CD4-positive, alpha-beta T cell treated with Interleukin-4 for 1 hour (primary cell): ENCODE results near the gene ZNF277.
"Not testable (repeated sequence)": the region's sequence is repeated elsewhere in the genome, so short reads cannot be mapped to it uniquely, and the experiment has no call there.

Experiments
- DNase-seq, 2 donors: peaks; one replicate each; pipeline ENCODE4 v3.0.0-alpha.2; 2020 to 2022

ZNF277 gene

DNA sequence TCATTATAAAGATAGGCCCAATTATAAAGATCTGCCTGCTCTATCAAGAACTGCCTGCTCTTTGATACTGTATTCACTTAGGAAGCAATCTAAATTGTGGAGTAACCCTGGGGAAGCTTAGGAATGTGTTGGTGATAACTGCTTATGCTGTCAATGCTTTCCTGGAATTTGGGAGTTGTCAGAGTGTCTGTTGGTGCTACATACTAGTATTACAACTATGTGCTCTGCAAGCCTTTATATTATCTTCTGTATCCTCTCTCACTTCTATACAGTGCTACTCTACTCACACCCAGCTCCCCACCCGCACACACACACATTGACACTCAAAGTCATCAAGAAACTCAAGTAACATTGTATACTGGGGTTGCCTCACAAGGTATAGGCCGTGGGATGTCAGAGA is 6.1 kb downstream of the ZNF277 start:
- no peak for DNase-seq

DNA sequence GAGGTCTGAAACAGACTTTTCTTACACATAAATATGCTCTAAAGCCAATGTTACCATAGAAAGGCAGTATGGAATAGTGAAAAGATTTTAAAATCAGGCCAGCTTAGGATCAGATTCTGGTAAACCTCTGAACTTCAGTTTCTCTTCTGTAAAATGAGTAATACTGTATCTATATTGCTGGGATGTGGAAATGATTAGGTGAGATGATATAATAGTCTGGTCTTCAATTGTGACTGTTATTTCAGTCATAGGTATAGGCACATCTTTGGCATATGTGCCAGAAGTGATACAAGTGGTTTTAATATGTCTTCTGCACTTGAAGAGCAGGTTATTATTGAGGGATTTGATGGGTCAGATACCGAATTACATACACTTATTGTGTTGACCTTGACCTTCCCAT is 7.2 kb downstream of the ZNF277 start:
- no peak for DNase-seq

DNA sequence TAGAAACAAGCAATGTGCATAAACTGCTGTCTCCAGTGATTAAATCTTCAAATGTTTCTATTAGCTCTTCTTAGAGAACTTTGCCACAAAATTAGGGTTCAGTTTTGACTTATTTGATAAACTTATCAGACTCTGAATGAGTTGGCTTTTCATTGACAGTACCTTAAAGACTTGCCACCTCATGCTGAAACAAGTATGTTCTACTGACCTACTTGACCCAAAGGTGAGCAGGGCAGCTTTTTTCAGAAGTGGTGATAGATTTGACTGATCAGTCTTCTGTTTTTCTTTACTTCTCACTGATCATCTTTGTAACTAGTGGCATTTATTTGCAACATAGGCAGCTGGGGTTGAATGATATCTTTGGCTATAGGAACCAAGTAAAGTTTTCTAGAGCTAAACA is 7.8 kb downstream of the ZNF277 start:
- no peak for DNase-seq

DNA sequence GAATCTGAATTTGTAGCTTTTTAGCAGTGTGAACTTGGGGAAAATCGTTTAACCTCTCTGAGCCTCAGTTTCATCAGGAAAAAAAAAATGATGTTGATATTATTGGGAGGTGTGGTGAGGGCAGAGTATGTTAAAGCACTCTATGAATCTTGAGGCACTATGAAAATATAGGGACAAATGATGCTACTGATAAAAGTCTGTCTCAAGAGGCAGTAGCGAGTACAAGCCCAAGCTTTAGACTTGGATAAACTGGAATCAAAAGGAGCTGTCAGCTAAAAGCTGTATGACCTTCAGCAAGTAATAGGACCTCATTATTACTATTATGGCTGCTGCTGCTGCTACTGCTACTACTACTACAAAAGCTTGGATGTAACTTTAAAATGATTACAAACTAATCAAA is 8.4 kb downstream of the ZNF277 start:
- DNase-seq, result no peak

DNA sequence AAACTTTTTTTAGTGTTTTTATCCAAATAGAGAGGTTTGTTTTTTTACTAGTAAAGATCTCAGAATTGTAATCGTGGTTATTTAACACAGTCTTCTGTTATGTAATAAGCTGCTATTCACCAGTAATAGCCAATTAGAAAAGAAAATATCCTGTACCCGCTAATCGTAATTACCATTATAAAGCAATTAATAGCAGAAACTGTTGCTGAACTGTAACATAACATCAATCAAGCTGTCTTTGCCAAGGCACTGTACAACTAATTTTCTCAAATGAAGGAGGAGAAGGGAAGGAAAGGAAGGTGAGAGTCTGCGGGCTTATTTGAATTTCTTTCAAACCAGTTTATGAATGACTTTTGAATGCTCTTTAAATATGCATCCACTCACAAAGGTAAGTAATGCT is 9.3 kb downstream of the ZNF277 start:
- DNase-seq, result no peak

DNA sequence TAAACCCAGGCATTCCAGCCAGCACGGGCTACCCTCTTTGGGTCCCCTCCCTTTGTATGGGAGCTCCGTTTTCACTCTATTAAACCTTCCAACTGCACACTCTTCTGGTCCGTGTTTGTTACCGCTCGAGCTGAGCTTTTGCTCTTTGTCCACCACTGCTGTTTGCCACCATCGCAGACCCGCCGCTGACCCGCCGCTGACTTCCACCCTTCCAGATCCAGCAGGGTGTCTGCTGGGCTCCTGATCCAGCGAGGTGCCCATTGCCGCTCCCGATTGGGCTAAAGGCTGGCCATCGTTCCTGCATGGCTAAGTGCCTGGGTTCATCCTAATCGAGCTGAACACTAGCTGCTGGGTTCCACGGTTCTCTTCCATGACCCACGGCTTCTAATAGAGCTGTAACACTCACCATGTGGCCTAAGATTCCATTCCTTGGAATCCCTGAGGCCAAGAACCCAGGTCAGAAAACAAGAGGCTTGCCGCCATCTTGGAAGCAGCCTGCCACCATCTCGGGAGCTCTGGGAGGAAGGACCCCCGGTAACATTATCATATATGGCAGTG is 14.5 kb downstream of the ZNF277 start:
- DNase-seq, result no peak

DNA sequence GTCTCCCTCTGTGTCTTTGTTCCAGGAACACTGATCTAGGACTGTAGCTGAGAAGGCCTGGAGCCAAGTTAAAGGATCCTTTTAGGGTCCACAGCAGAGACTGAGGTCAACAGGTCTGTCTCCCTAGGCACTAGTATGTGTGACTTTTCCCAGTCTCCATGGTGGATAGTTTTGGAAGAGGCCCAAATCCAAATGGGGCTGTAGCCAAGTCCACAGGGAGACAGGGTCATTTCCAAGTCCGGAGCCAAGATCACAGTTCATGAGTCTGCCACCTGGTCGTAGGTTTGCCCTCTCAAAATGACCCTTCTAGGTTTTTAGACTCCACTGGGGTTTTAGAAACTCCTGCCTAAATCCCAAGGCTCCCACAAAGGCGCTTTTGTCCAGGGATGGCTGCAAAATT is 16.8 kb downstream of the ZNF277 start:
- DNase-seq, result no peak

DNA sequence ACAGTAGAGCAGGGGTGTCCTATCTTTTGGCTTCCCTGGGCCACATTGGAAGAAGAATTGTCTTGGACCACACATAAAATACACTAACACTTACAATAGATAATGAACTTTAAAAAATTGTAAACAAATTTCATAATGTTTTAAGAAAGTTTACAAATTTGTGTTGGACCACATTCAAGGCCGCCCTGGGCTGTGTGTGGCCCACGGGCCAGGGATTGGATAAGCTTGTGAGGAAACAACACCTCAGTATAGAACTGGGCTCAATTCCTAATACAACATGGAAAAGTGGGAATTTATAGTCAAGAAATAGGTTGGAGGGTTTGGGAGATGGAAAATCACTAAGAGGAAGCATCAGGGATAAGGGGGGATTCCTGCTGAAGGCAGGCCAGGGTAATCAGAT is 17.7 kb downstream of the ZNF277 start:
- DNase-seq, result no peak

DNA sequence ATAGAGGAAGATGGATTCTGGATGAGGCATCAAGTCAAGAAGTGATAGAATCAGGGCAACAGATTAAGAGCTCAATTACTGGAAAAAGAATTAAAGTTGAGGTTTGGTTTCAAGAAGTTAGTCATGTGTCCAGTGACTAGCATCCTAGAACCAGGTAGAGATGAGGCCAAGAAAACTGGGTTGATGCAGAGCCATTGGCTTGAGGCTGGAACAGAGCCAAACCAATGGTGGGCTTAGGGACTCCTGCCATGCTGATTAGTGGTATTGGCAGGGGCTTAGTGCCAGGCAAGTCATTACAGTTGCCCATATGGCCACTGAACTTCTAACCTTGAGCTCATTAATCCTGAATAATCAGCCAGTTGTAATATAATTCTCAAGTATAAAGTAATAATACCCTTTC is 18.5 kb downstream of the ZNF277 start:
- no peak for DNase-seq

DNA sequence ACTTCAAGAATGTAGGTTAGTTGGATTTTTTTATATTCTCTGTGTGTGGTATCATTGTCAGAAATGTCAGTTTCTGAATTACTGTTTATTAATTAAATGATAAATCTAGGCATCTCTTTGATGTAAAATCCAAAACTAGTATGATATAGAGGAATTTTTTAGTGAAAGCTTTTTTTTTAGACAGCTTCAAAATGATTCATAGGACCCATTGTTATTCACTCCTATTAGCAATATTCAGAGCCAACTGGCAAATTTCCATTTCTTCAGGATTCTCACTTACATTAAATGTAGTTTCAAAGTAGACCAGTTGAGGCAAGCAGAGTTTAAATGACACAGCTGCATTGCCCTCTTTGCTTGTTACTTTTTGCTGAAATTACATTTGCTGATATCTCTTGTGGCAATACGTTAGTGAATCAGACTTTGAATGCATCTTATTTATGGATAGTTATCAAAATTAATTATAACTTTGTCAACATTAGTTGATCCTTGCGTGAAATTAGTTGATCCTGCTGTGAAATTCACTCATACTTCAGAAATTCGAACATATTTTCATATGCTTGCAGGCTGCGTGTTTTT is 20.3 kb downstream of the ZNF277 start:
- DNase-seq, result no peak

DNA sequence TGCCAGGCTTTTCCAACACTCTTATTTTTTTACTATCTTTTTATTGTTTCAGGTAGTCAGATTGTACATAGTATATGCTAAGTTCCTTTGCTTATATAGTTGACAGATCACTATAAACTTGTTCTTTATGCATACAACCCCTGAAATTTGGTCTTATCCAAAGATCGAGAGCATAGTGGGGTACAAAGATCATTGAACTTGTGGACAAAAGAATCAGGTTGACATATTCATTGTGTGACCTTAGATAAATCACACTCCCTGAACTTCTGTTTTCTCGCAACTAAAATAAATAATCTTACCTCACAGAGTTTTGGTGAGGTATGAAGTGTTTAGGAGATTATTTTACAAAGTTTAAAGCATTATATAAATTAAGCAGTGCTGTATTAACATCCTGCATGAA is 22.1 kb downstream of the ZNF277 start:
- no peak for DNase-seq

DNA sequence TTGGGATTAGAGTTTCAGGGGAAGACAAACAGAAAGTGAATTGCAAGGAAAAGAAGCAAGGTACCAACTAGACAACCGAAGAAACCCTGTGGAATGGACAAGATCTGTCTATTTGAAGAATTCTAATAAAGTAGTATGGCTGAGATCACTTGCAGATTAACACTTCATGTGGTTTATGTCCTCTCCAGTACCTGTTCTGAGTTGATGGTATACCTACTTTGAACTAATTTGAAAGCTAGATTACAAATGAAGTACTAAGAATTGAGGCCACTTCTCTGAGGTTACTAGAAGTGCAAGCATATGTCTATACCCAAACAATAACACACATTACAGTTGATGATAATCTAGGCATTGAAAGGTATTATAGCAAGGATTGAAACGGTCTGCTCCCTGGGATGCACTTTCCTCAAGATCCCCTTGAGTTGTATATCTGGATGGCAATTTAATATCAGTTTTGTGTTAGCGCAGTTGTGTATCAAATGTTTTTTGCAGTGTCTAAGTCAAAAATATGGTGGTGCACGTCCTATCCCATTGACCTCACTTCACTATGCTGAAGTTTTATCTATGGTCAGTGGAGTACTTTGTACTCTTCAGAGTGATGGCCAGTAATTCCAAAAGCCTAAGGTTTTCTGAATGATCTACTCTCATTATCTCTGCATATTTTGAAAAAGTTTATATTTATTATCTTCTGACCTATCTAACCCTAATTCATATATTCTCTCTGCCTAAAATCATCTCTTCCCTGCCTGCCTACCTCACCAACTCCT is 25.9 kb downstream of the ZNF277 start:
- no peak for DNase-seq

DNA sequence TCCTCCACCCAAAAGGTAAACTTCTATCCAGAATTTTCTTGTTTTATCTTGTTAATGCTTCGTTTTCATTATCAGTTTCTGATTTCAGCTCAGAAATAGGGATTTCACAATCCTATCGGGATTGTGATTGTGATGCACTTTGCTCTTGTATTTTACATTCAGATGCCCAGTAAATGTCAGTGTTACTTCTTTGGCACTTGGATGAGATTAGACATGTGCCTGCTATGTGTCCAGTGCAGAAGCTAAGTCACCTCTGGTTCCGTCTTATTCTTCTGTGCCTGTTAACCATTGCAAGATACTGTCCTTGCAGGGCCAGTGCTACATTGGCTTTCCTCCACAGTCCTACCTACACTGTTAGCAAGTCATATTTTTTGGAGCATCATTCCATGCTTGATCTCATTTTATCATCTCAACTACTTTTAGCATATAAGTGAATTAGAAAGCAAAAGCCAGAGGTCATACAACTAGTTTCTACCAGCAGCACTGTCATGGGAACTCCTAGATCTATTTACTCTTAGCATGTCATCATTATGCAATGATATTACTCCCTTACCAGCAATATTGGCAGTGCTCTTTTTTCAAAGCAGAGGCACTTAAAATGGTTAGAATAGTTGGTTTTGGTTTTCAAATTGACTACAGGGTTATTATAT is 26.7 kb downstream of the ZNF277 start:
- no peak for DNase-seq

DNA sequence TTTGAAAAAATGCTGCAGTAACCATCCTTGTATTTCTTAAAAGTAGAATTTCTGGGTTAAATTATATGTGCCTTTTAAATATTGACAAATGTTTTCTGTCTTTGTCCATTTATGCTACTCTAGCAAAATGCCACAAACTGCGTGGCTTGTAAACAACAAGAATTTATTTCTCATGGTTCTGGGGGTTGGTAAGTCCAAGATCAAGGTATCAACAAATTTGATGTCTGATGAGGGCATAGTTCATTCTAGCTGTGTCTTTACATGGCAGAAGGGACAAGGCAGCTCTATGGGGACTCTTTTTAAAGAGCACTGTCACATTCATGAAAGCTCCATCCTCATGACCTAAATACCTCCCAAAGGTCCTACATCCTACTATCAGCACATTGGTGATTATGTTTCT is 27.7 kb downstream of the ZNF277 start:
- DNase-seq, result no peak

DNA sequence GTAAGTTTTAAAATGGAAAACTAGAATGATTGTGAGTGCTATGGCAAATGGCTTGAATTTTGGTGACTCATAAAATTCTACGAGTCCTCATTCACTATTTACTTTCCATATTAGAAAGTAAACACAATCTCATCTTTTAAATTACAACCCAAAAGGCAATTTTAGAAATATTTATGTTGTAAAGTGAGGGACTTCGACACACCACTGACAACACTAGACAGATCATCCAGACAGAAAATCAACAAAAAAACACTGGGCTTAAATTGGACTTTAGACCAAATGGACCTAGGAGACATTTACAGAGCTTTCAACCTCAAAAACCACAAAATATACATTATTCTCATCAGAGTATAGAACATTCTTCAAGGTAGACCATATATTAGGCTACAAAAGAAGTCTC is 30.1 kb downstream of the ZNF277 start:
- DNase-seq, result no peak

DNA sequence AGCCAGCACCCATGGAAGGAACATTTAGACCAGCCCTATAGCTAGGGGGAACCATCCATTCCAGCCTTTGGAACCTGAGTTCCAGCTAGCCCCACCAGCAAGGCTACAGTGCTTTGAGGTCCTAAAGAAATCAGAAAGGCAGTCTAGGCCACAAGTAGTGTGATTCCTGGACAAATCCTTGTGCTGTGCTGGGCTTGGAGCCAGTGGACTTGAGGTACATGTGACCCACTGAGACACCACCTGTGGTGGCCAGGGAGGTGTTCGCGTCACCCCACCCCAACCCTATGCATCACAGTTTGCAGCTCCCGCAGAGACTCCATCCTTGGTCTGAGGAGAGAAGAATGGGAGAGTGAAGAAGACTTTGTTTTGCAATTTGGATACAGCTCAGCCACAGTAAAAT is 31.8 kb downstream of the ZNF277 start:
- DNase-seq, result no peak

DNA sequence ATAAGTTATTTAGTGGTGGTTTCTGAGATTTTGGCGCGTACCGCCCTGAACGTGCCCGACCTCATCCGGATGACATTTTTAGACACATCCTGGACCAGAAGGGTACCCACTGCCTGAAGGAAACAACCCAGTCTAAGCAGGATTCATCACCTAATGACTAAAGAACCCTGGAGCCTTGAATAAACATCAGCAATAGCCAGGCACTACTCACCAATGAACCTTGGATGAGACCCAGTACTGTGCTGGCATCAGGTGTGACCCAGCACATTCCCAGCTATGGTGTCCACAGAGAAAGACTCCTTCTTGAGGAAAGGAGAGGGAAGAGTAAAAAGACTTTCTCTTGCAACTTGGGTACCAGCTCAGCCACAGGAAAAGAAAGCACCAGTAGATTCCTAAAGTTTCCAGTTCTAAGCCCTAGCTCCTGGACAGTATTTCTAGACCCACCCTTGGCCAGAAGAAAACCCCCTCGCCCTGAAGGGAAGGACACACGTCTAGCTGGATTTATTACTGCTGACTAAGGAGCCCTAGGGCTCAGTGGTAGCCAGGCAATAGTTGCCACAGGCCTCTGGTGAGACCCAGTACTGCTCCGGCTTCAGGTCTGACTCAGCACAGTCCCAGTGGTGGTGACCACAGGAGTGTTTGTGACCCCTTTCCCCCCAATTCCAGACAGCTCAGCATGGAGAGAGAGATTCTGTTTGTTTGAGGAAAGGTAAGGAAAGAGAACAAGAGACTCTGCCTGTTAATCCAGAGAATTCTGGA is 32.5 kb downstream of the ZNF277 start:
- no peak for DNase-seq

DNA sequence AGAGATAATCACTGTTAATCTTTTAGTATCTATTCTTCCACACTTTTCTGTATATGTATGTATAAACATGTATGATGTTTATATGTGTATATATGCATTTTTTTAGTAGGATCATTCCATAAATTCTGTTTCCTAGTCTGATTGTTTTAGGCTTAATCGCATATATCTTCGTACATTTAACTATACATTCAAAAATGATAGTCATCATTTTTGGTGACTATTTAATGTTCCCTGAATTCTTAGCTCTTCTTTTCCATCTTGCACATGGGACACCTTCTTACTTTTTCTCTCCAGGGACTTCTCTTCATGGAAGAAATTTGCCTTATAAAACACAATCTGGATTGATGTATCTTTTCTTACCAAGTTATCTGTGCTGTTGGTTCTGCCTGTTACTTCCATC is 42.1 kb downstream of the ZNF277 start:
- no peak for DNase-seq

DNA sequence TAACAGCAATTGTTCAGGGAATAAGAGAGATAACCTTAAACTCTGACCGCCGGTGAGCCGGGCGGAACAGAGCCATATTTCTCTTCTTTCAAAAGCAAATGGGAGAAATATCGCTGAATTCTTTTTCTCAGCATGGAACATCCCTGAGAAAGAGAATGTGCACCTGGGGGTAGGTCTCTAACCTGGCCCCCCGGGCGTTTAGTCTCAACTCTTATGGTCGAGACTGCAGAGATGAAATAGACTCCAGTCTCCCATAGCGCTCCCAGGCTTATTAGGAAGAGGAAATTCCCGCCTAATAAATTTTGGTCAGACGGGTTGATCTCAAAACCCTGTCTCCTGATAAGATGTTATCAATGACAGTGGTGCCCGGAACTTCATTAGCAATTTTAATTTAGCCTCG is 43.5 kb downstream of the ZNF277 start:
- not testable (repeated sequence) for DNase-seq

DNA sequence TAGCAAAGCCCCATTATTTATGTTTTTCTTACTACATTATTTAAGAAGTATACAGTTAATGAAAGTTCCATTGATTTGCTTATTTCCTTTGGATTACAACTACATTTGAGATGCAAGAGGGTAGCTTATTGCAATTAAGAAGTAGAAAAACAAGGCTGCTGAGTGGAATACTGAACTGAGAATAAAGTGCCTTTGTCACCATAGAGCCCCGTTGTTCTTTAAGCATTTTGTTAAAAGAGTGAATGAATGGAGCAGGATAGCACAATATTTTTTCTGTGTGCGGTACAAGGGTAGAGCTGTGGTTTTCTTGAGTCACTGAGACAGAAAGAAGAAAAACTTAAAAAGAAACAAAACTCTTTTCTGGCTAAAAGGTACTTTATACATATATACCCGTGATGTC is 45.6 kb downstream of the ZNF277 start:
- DNase-seq, result no peak

DNA sequence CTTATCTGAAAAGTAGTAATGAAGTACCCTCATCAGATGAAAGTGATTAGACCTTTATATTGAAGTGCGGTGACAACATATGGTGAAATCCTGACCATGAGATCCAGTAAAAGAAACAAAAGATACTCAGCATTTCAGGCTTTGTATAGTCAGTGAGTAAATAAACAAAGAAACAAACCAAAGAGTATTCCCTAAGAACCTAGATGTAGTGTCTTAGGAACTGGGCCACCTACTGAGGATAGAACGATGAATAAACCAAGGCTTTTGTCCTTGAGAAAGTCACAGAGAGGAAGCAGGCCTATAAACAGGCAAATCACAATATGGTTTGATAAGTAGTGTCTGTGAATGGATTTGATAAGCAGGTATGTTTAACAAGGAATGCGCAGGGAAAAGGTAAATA is 46.2 kb downstream of the ZNF277 start:
- DNase-seq, result no peak

DNA sequence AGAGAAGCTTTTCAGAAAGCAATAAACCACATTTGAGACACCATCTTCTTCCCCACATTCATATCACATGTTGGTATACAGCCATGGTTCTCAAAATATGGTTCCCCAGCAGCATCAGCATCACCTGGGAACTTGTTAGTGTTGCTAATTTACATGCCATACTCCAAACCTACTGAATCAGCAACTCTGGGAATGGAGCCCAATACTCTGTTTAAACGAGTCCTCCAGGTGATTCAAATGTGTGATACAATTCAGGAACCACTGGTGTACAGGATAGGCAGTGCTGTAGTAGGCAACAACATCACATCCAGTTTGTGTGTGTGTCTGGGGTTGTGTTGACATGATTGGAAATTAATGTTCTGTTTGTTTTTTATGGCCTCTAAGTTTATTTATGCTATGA is 47.7 kb downstream of the ZNF277 start:
- no peak for DNase-seq

DNA sequence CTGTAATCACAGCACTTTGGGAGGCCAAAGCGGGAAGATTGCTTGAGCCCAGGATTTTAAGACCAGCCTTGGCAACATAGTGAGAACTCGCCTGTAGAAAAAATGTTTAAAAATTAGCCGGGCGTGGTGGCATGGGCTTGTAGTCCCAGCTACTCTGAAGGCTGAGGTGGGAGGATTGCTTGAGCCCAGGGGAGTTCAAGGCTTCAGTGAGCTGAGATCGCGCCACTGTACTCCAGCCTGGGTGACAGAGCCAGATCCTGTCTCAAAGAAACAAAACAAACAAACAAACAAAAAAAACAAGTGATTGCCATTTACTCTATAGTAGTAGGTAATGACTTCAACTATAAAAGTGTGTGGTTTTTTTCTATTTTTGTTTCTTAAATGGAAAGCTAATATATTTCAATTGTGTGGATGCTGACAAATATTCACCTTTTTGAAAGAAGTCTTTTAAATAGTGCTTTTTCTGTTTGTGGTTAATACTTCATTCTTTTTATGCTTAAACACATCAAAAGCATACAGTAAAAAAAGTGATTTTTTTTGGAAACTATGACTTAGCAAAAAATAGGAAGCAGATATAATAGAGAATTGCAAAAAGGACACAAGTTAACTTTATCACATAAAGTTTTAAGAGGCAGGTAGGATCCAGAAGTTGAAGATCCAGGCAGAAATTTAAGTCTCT is 48.4 kb downstream of the ZNF277 start:
- DNase-seq, result no peak
